C4-2B (cell line): ENCODE measurements around the gene CPD.
A peak's percentile ranks its signal among the peaks of the same experiment; 100 is the strongest.

ENCODE experiments used
- H3K27ac ChIP-seq: fragments of 450-650 bp; 2 replicates; pipeline ENCODE4 v1.5.1; 2017
- CTCF ChIP-seq: fragments of 450-650 bp; conservative IDR thresholded peaks from 2 replicates; pipeline ENCODE4 v1.5.1; 2017; ENCODE audit warnings: mild to moderate bottlenecking
- ZFX ChIP-seq: fragments of 450-650 bp; IDR thresholded peaks from 2 replicates; pipeline ENCODE4 v1.6.1; 2017

CPD gene

DNA sequence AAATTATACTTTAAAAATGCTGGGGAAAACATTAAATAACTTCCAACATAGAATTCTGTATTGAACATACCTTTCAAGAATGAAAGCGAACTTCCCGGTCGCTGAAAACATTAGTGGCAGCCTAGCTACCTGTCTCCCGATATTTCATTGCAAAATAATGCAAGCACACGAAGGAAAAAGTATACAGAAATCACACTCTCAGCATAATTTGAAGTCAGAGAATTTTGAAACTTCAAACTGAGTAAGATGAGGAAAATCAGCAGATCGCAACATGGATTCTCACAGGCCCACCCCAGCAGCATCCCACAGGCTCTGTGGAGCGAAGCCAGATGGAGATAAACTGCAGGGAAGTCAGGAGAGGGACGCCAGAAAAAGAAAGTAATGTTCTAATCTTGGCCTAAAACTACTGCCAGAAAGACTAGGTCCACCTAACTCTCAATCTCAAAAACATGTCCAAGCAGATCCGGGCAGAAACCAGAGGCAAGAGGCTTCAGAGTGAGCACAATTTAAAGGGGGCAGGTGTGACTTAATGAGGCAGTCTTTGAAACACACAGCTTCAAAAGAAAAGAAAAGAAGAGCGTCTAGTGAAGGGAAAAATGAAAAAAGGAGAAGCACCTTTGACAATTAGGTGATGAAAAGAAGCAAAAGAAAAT lies 93.6 kb downstream of the CPD start:
- no peak overlapping the region for H3K27ac ChIP-seq
- TF ChIP-seq ZFX, result no peak

DNA sequence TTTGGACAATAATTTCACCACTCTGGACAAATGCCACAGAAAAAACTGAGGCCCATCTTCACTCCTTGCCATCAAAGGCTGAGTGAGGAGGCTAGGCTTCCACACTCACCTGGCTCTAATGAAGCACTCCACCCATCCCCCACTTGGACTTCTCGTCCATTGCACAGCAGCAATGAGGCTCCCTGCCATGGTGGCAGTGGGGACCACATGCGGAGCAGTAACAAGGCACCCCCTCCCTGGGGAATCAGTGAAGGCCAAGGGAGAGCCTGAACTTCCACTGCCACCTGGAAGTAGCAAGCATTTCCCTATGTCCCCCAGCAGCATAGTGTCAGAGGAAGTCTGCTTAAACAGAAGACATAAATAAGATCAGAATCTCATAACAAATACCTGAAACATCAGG lies 96.5 kb downstream of the CPD start:
- H3K27ac ChIP-seq, result no peak overlapping the region
- TF ChIP-seq CTCF, result no peak
- TF ChIP-seq ZFX, result no peak

GRCh38 chr17:30476726-30477082 lies 98.0 kb downstream of the CPD start:
- peak overlapping the region; percentile 89 for H3K27ac ChIP-seq
- TF ChIP-seq ZFX (no peak), CTCF (no peak)

GRCh38 chr17:30477083-30477773 lies 98.5 kb downstream of the CPD start, which contains the start of gene GOSR1:
Gene GOSR1 (plus strand): TSS chr17:30477408. CDS start chr17:30477434, 26 bp downstream.
- peak within 1 kb of the TSS; percentile 89 for H3K27ac ChIP-seq
- TF ChIP-seq CTCF (peak; percentile 92), ZFX (peak; percentile 90)

DNA sequence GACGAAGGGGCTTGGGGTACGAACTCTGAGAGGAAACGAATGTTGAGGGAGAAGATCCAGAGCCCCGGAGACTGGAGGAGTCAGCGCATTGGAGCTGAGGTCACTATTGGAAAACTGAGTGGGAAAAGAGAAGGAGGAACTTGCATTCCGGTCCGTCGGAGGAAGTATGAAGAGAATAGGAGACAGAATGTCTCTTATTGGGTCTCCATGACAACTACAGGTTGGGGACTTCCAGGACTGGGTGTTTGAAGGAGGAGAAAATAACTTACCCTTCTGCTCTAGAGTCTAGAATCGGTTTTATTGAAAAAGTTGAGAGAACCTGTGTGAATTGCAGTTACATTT lies 99.0 kb downstream of the CPD start:
- peak overlapping the region; percentile 89 for H3K27ac ChIP-seq
- TF ChIP-seq CTCF, result no peak
- no peak for TF ChIP-seq ZFX

- no peak for TF ChIP-seq ZFX
- TF ChIP-seq CTCF, result no peak
- H3K27ac ChIP-seq, result no peak overlapping the region
These were observed 103.8 kb downstream of the CPD start for GRCh38 chr17:30482555-30482954.

DNA sequence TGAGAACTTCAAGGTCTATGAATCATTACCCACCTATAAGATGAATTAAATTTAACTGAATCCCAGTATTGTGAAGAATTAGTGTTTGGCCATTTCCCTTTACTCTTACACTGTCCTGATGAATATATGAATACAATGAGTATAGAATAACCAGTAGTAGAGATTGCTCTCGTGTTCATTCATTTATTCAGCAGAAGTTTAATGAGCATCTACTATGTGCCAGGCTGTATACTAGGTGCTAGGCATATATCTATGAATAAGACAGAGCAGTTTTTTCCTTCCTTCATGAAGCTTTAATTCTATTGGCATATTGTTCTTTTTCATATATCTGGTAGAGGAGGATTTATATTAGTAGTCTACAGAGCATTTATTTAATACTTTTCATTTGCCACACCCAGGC lies 104.4 kb downstream of the CPD start:
- H3K27ac ChIP-seq, result no peak overlapping the region
- TF ChIP-seq CTCF, result no peak
- TF ChIP-seq ZFX, result no peak

- H3K27ac ChIP-seq, result no peak overlapping the region
- TF ChIP-seq ZFX (no peak), CTCF (no peak)
These were observed 115.1 kb downstream of the CPD start for GRCh38 chr17:30493780-30494179.
